Measurements from ENCODE around the gene CNTN5. TPM values are rescaled to one million over a fixed set of nuclear protein-coding genes. Genes with fewer than 3 reads are reported as not detected.

CNTN5 gene
- total RNA-seq, 1 experiment from 2014 or later = not detected

DNA sequence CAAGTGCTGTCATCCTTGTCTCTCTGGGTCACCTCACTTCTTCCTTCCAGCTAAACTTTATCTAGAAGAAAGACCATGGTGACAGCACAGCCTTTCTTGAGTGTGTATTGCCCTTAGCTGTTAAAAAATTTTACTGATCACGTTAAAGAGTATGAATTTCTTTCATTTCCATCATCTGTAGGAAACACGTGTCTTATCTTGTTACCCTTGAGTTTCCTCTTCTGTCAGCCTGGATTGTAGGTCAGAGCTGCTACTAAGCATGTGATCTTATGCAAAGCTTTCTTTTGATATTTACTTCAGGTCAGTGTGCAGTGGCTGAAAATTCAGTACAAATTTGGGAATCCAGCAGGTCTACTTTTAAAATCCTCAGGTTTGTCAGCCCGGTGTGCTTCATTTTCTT, 1154.1 kb downstream of the CNTN5 start:
- Mint-ChIP-seq H3K4me3 (no peak overlapping the region), H3K4me1 (peaks cover 0 to 2% of the 10 kb centered on the region in 2 experiments; a peak in 1 of 4 replicates), H3K27me3 (ENCODE audit: low read depth) (no peaks in the 10 kb centered on the region), H3K9me3 (no peaks in the 10 kb centered on the region), H3K27ac (no peak overlapping the region), H3K36me3 (ENCODE audit: insufficient read depth in 1 of 3, low read depth in 3 of 3) (no peaks in the 10 kb centered on the region)
- H3K4me2 ChIP-seq (ENCODE audit: insufficient read depth, insufficient read length, low read length) = no peak overlapping the region
- H3K79me2 ChIP-seq (ENCODE audit: insufficient read depth, low read length) = no peaks in the 10 kb centered on the region
- H3K79me1 ChIP-seq (ENCODE audit: insufficient read depth, low read depth, low read length, poor library complexity, severe bottlenecking) = no peaks in the 10 kb centered on the region
- H3K56ac ChIP-seq (ENCODE audit: insufficient read length, low read depth, low read length) = no peak overlapping the region
- no peak overlapping the region for H4K91ac ChIP-seq (ENCODE audit: insufficient read length, low read depth, low read length)
- no peak overlapping the region for H3K9ac ChIP-seq (ENCODE audit: extremely low read depth, insufficient read length, low read length)
- H2BK120ac ChIP-seq (ENCODE audit: low read depth, low read length, poor library complexity, severe bottlenecking) = no peak overlapping the region
- no peaks in the 10 kb centered on the region for H3K23me2 ChIP-seq (ENCODE audit: insufficient read length, low read depth, low read length, poor library complexity, severe bottlenecking)
- no peak overlapping the region for H3T11ph ChIP-seq (ENCODE audit: low read length)
- no peak overlapping the region for H2BK15ac ChIP-seq (ENCODE audit: low read depth, low read length)
- no peak overlapping the region for H2BK5ac ChIP-seq (ENCODE audit: insufficient read length, low read length)
- H3K14ac ChIP-seq (ENCODE audit: insufficient read depth, low read length) = no peak overlapping the region
- TF ChIP-seq, protein P1, sequence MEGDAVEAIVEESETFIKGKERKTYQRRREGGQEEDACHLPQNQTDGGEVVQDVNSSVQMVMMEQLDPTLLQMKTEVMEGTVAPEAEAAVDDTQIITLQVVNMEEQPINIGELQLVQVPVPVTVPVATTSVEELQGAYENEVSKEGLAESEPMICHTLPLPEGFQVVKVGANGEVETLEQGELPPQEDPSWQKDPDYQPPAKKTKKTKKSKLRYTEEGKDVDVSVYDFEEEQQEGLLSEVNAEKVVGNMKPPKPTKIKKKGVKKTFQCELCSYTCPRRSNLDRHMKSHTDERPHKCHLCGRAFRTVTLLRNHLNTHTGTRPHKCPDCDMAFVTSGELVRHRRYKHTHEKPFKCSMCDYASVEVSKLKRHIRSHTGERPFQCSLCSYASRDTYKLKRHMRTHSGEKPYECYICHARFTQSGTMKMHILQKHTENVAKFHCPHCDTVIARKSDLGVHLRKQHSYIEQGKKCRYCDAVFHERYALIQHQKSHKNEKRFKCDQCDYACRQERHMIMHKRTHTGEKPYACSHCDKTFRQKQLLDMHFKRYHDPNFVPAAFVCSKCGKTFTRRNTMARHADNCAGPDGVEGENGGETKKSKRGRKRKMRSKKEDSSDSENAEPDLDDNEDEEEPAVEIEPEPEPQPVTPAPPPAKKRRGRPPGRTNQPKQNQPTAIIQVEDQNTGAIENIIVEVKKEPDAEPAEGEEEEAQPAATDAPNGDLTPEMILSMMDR (conservative IDR thresholded peaks at IDR 0.05) = no peak
- no peak overlapping the region for H4K5ac ChIP-seq (ENCODE audit: insufficient read length, low read depth, low read length)
- H3K9me3 ChIP-seq (ENCODE audit: control insufficient read depth, low read depth, low read length) = no peaks in the 10 kb centered on the region
- no CpG with 5 or more reads among the region's 3 CpGs for WGBS (ENCODE audit: extremely low coverage, insufficient read length, low lambda C conversion rate)
- no peaks in the 10 kb centered on the region for H3K4me1 ChIP-seq (ENCODE audit: insufficient read depth, low read length)
- no peak overlapping the region for H4K8ac ChIP-seq (replicated peaks; ENCODE audit: insufficient read length, low read depth, low read length)
- H2AFZ ChIP-seq (ENCODE audit: low read length) = no peak overlapping the region
- no peaks in the 10 kb centered on the region for H4K20me1 ChIP-seq (ENCODE audit: control insufficient read depth, insufficient read depth, insufficient read length)
- H3K4ac ChIP-seq (ENCODE audit: low read depth, low read length) = no peak overlapping the region
- no peak overlapping the region for H2BK12ac ChIP-seq (ENCODE audit: insufficient read length, low read depth, low read length)
- no peak for DNase-seq
- no peak overlapping the region for H3K23ac ChIP-seq (ENCODE audit: insufficient read length, low read depth, low read length)
- H3K27ac ChIP-seq (ENCODE audit: insufficient read length, low read depth, low read length) = no peak overlapping the region
- H2AK5ac ChIP-seq (ENCODE audit: insufficient read length, low read length) = no peak overlapping the region
- no peak overlapping the region for H2BK20ac ChIP-seq (ENCODE audit: low read depth, low read length, poor library complexity, severe bottlenecking)
- no peaks in the 10 kb centered on the region for H3K27me3 ChIP-seq (ENCODE audit: insufficient read depth, low read length)
- no peak overlapping the region for H3K18ac ChIP-seq (ENCODE audit: insufficient read length, low read depth, low read length)
